ENCODE measurements around the gene IZUMO1. TPM values are rescaled to one million over a fixed set of nuclear protein-coding genes. Genes with fewer than 3 reads are reported as not detected.
A peak's percentile ranks its signal among the peaks of the same experiment; 100 is the strongest.

IZUMO1 gene
- total and polyA plus RNA-seq, 2 of the 13 experiments (the other 11 are each of a cell fraction or from before 2014, with no cell fraction given) = 0.07 to 0.22 TPM

DNA sequence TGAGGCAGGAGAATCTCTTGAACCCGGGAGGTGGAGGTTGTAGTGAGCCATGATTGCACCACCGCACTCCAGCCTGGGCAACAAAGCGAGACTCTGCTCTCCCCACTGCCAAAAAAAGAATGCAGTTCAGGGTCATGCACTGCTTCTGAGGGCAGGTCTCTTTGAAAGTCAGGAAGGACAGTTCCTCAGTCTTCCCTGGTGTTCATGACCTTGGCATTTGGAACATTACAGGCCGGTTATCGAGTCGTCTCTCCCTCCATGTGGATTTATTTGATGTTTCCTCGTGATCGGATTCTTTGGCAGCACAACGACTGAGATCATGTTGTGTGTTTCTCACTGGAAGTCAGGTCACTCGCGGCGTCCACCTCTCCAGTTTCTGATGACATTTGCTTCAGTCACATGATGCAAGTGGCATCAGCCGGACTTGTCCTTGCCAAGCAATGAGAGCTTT, 25.8 kb upstream of the IZUMO1 start (continued):
- TF ChIP-seq NBN (conservative IDR thresholded peaks at IDR 0.05) (no peak), ZNF552 (CRISPR knock-in tag; IDR thresholded peaks at IDR 0.05; ENCODE audit: borderline replicate concordance) (no peak), GPN1 (CRISPR knock-in tag; IDR thresholded peaks at IDR 0.05; ENCODE audit: borderline replicate concordance) (no peak), MIER2 (CRISPR knock-in tag; IDR thresholded peaks at IDR 0.05) (no peak), ZNF451 (CRISPR knock-in tag; IDR thresholded peaks at IDR 0.05) (no peak), NR2F1 (CRISPR knock-in tag; IDR thresholded peaks at IDR 0.05) (peak; percentile 58 to 61; a peak in 3 of 4 replicates), ZNF556 (CRISPR knock-in tag; IDR thresholded peaks at IDR 0.05; ENCODE audit: borderline replicate concordance) (no peak), FOXK2 (IDR thresholded peaks at IDR 0.05) (peak; percentile 60; the same call in 1 of the 2 replicates), PHF21A (CRISPR knock-in tag; IDR thresholded peaks at IDR 0.05) (no peak), ZSCAN25 (CRISPR knock-in tag; IDR thresholded peaks at IDR 0.05) (no peak), ZNF10 (CRISPR knock-in tag; IDR thresholded peaks at IDR 0.05; ENCODE audit: borderline replicate concordance, low read depth) (no peak), ZNF572 (CRISPR knock-in tag; IDR thresholded peaks at IDR 0.05) (no peak)
- TF ChIP-seq, protein P1, sequence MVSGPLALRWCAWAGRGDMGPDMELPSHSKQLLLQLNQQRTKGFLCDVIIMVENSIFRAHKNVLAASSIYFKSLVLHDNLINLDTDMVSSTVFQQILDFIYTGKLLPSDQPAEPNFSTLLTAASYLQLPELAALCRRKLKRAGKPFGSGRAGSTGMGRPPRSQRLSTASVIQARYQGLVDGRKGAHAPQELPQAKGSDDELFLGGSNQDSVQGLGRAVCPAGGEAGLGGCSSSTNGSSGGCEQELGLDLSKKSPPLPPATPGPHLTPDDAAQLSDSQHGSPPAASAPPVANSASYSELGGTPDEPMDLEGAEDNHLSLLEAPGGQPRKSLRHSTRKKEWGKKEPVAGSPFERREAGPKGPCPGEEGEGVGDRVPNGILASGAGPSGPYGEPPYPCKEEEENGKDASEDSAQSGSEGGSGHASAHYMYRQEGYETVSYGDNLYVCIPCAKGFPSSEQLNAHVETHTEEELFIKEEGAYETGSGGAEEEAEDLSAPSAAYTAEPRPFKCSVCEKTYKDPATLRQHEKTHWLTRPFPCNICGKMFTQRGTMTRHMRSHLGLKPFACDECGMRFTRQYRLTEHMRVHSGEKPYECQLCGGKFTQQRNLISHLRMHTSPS (CRISPR knock-in tag; IDR thresholded peaks at IDR 0.05; ENCODE audit: low read depth) = no peak
- TF ChIP-seq, protein P2, sequence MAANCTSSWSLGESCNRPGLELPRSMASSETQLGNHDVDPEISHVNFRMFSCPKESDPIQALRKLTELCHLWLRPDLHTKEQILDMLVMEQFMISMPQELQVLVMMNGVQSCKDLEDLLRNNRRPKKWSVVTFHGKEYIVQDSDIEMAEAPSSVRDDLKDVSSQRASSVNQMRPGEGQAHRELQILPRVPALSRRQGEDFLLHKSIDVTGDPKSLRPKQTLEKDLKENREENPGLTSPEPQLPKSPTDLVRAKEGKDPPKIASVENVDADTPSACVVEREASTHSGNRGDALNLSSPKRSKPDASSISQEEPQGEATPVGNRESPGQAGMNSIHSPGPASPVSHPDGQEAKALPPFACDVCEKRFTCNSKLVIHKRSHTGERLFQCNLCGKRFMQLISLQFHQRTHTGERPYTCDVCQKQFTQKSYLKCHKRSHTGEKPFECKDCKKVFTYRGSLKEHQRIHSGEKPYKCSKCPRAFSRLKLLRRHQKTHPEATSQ (CRISPR knock-in tag; IDR thresholded peaks at IDR 0.05; ENCODE audit: borderline replicate concordance) = no peak
- TF ChIP-seq, protein P3, sequence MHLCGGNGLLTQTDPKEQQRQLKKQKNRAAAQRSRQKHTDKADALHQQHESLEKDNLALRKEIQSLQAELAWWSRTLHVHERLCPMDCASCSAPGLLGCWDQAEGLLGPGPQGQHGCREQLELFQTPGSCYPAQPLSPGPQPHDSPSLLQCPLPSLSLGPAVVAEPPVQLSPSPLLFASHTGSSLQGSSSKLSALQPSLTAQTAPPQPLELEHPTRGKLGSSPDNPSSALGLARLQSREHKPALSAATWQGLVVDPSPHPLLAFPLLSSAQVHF (CRISPR knock-in tag; IDR thresholded peaks at IDR 0.05) = no peak
- TF ChIP-seq, protein P4, sequence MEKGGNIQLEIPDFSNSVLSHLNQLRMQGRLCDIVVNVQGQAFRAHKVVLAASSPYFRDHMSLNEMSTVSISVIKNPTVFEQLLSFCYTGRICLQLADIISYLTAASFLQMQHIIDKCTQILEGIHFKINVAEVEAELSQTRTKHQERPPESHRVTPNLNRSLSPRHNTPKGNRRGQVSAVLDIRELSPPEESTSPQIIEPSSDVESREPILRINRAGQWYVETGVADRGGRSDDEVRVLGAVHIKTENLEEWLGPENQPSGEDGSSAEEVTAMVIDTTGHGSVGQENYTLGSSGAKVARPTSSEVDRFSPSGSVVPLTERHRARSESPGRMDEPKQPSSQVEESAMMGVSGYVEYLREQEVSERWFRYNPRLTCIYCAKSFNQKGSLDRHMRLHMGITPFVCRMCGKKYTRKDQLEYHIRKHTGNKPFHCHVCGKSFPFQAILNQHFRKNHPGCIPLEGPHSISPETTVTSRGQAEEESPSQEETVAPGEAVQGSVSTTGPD (CRISPR knock-in tag; IDR thresholded peaks at IDR 0.05) = no peak
- TF ChIP-seq, protein P5, sequence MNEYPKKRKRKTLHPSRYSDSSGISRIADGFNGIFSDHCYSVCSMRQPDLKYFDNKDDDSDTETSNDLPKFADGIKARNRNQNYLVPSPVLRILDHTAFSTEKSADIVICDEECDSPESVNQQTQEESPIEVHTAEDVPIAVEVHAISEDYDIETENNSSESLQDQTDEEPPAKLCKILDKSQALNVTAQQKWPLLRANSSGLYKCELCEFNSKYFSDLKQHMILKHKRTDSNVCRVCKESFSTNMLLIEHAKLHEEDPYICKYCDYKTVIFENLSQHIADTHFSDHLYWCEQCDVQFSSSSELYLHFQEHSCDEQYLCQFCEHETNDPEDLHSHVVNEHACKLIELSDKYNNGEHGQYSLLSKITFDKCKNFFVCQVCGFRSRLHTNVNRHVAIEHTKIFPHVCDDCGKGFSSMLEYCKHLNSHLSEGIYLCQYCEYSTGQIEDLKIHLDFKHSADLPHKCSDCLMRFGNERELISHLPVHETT (CRISPR knock-in tag; conservative IDR thresholded peaks at IDR 0.05) = no peak
- TF ChIP-seq, protein P6, sequence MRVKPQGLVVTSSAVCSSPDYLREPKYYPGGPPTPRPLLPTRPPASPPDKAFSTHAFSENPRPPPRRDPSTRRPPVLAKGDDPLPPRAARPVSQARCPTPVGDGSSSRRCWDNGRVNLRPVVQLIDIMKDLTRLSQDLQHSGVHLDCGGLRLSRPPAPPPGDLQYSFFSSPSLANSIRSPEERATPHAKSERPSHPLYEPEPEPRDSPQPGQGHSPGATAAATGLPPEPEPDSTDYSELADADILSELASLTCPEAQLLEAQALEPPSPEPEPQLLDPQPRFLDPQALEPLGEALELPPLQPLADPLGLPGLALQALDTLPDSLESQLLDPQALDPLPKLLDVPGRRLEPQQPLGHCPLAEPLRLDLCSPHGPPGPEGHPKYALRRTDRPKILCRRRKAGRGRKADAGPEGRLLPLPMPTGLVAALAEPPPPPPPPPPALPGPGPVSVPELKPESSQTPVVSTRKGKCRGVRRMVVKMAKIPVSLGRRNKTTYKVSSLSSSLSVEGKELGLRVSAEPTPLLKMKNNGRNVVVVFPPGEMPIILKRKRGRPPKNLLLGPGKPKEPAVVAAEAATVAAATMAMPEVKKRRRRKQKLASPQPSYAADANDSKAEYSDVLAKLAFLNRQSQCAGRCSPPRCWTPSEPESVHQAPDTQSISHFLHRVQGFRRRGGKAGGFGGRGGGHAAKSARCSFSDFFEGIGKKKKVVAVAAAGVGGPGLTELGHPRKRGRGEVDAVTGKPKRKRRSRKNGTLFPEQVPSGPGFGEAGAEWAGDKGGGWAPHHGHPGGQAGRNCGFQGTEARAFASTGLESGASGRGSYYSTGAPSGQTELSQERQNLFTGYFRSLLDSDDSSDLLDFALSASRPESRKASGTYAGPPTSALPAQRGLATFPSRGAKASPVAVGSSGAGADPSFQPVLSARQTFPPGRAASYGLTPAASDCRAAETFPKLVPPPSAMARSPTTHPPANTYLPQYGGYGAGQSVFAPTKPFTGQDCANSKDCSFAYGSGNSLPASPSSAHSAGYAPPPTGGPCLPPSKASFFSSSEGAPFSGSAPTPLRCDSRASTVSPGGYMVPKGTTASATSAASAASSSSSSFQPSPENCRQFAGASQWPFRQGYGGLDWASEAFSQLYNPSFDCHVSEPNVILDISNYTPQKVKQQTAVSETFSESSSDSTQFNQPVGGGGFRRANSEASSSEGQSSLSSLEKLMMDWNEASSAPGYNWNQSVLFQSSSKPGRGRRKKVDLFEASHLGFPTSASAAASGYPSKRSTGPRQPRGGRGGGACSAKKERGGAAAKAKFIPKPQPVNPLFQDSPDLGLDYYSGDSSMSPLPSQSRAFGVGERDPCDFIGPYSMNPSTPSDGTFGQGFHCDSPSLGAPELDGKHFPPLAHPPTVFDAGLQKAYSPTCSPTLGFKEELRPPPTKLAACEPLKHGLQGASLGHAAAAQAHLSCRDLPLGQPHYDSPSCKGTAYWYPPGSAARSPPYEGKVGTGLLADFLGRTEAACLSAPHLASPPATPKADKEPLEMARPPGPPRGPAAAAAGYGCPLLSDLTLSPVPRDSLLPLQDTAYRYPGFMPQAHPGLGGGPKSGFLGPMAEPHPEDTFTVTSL (CRISPR knock-in tag; IDR thresholded peaks at IDR 0.05; ENCODE audit: borderline replicate concordance) = no peak

All from HepG2 (cell line).